Inferior parietal cortex (tissue), 1 donor: ENCODE results near the gene ROPN1.
"Not testable (repeated sequence)": the region's sequence is repeated elsewhere in the genome, so short reads cannot be mapped to it uniquely, and the experiment has no call there.

Experiments
- DNase-seq: peaks from one replicate; pipeline ENCODE4 v3.0.0-alpha.2; 2016; ENCODE audit errors: extremely low spot score

ROPN1 gene

GRCh38 chr3:123991730-123992588 lies at the start of gene ROPN1:
Gene ROPN1, minus strand, starts transcription at chr3:123992124. Its CDS starts 11,643 bp downstream, at chr3:123980481.
- DNase-seq = not testable (repeated sequence)

- DNase-seq = no peak
Measured at GRCh38 chr3:124041553-124041952, 49.6 kb upstream of the ROPN1 start.

GRCh38 chr3:124037326-124037725 lies 45.4 kb upstream of the ROPN1 start:
- DNase-seq = no peak

GRCh38 chr3:124036214-124036613 lies 44.3 kb upstream of the ROPN1 start:
- DNase-seq = not testable (repeated sequence)

- DNase-seq = no peak
Measured at GRCh38 chr3:124035463-124036121, 43.7 kb upstream of the ROPN1 start.

- no peak for DNase-seq
Measured at GRCh38 chr3:124034844-124035152, 42.9 kb upstream of the ROPN1 start.

- no peak for DNase-seq
Measured at GRCh38 chr3:124034016-124034843, 42.3 kb upstream of the ROPN1 start.

GRCh38 chr3:124033360-124034015 lies 41.6 kb upstream of the ROPN1 start, which contains the start of gene KALRN:
Gene KALRN, plus strand, starts transcription at chr3:124033369.
- no peak for DNase-seq

- DNase-seq = peak; percentile 76
Measured at GRCh38 chr3:124032881-124033359, 41.0 kb upstream of the ROPN1 start.

- peak; percentile 70 for DNase-seq
Measured at GRCh38 chr3:124032311-124032880, 40.5 kb upstream of the ROPN1 start.

GRCh38 chr3:124026516-124026915 lies 34.6 kb upstream of the ROPN1 start:
- DNase-seq = no peak

GRCh38 chr3:124023531-124023930 lies 31.6 kb upstream of the ROPN1 start:
- DNase-seq = not testable (repeated sequence)

- DNase-seq = no peak
Measured at GRCh38 chr3:124019291-124019690, 27.4 kb upstream of the ROPN1 start.

- not testable (repeated sequence) for DNase-seq
Measured at GRCh38 chr3:124017502-124017901, 25.6 kb upstream of the ROPN1 start.

- DNase-seq = peak; percentile 58
Measured at GRCh38 chr3:124016483-124016882, 24.6 kb upstream of the ROPN1 start.

GRCh38 chr3:124014366-124014942 lies 22.5 kb upstream of the ROPN1 start:
- DNase-seq = no peak

- DNase-seq = not testable (repeated sequence)
Measured at GRCh38 chr3:124008321-124008720, 16.4 kb upstream of the ROPN1 start.

GRCh38 chr3:124007186-124007585 lies 15.3 kb upstream of the ROPN1 start:
- no peak for DNase-seq

- not testable (repeated sequence) for DNase-seq
Measured at GRCh38 chr3:124002405-124003079, 10.6 kb upstream of the ROPN1 start.

- DNase-seq = not testable (repeated sequence)
Measured at GRCh38 chr3:124001366-124001765, 9.4 kb upstream of the ROPN1 start.
